Endodermal cell (in vitro differentiated cells): ENCODE results near the gene ZBTB45. TPM values are rescaled to one million over a fixed set of nuclear protein-coding genes. Genes with fewer than 3 reads are reported as not detected.
A peak's percentile ranks its signal among the peaks of the same experiment; 100 is the strongest.

ENCODE experiments used
- DNase-seq: peaks from one replicate; pipeline ENCODE4 v3.0.0-alpha.2; 2017
- H3K27ac ChIP-seq: 2 replicates; pipeline ENCODE4 v1.5.1; 2013; ENCODE audit warnings: mild to moderate bottlenecking, low read depth, low read length, moderate library complexity
- H3K27me3 ChIP-seq: 2 replicates; pipeline ENCODE4 v1.6.1; 2013; ENCODE audit warnings: mild to moderate bottlenecking, low read length, moderate library complexity; ENCODE audit not compliant: insufficient read depth, control insufficient read depth, poor library complexity, severe bottlenecking
- H3K36me3 ChIP-seq: 2 replicates; pipeline ENCODE4 v1.7.0; 2013; ENCODE audit warnings: mild to moderate bottlenecking, low read length, moderate library complexity; ENCODE audit not compliant: control insufficient read depth, insufficient read depth
- H3K4me1 ChIP-seq: one replicate; pipeline ENCODE4 v1.7.0; 2013; ENCODE audit warnings: low read length; ENCODE audit not compliant: control insufficient read depth, insufficient read depth
- H3K4me3 ChIP-seq: 2 replicates; pipeline ENCODE4 v1.5.1; 2013; ENCODE audit warnings: mild to moderate bottlenecking, low read length, moderate library complexity
- H3K9ac ChIP-seq: 2 replicates; pipeline ENCODE4 v1.6.1; 2013; ENCODE audit warnings: mild to moderate bottlenecking, low read length, moderate library complexity; ENCODE audit not compliant: poor library complexity, severe bottlenecking; ENCODE audit errors: extremely low read depth
- H3K9me3 ChIP-seq: 2 replicates; pipeline ENCODE4 v1.6.1; 2013; ENCODE audit warnings: mild to moderate bottlenecking, low read length, moderate library complexity; ENCODE audit not compliant: control insufficient read depth
- H3K27ac Mint-ChIP-seq: 2 replicates; pipeline ENCODE4 v1.8.0; 2020; ENCODE audit warnings: mixed read lengths
- H3K27me3 Mint-ChIP-seq: 2 replicates; pipeline ENCODE4 v1.8.0; 2021; ENCODE audit warnings: mild to moderate bottlenecking, mixed read lengths; ENCODE audit not compliant: insufficient read depth
- H3K36me3 Mint-ChIP-seq: 2 replicates; pipeline ENCODE4 v1.8.0; 2020; ENCODE audit warnings: low read depth, mixed read lengths
- H3K4me1 Mint-ChIP-seq: 2 replicates; pipeline ENCODE4 v1.8.0; 2020; ENCODE audit warnings: mixed read lengths
- H3K4me3 Mint-ChIP-seq: 2 replicates; pipeline ENCODE4 v1.8.0; 2020; ENCODE audit warnings: mild to moderate bottlenecking, moderate library complexity, mixed read lengths
- H3K9me3 Mint-ChIP-seq: 2 replicates; pipeline ENCODE4 v1.8.0; 2020; ENCODE audit warnings: mild to moderate bottlenecking, mixed read lengths
- CTCF ChIP-seq: fragments of 200-600 bp; sonication (generic); conservative IDR thresholded peaks from 2 replicates; pipeline ENCODE4 v1.5.0; 2021; ENCODE audit warnings: antibody characterized with exemption, mild to moderate bottlenecking
- WGBS, 2 experiments: methylation state at CpG; one replicate each; pipeline versions ENCODE4 v1.1.5 to v1.1.7; 2013; ENCODE audit warnings: missing lambda C conversion rate in 2 of 2, mixed read lengths in 1 of 2; ENCODE audit not compliant: insufficient coverage in 1 of 2, insufficient read length in 1 of 2; 5-methylcytosine and 5-hydroxymethylcytosine counted together
- microRNA-seq: library from miRNA; unstranded; fragments of <30 nt; microRNA quantifications from one replicate; pipeline ENCODE4 v1.2.0, GENCODE V29; 2020; ENCODE audit warnings: borderline microRNAs expressed
- total RNA-seq, 2 donors: library from RNA; stranded (reverse); fragmentation: NEBNext Ultra II Directional in 1 of 2; extraction: Animal tissue kit (Norgen Biotek cat#: 25700) in 1 of 2; gene quantifications; 2 replicates in 1 of 2; 3 replicates in 1 of 2; pipeline ENCODE4 v1.2.1, GENCODE V29; 2021

The ZBTB45 gene
- total RNA-seq, 2 donors from 2014 or later: 19.0 to 19.4 TPM

DNA sequence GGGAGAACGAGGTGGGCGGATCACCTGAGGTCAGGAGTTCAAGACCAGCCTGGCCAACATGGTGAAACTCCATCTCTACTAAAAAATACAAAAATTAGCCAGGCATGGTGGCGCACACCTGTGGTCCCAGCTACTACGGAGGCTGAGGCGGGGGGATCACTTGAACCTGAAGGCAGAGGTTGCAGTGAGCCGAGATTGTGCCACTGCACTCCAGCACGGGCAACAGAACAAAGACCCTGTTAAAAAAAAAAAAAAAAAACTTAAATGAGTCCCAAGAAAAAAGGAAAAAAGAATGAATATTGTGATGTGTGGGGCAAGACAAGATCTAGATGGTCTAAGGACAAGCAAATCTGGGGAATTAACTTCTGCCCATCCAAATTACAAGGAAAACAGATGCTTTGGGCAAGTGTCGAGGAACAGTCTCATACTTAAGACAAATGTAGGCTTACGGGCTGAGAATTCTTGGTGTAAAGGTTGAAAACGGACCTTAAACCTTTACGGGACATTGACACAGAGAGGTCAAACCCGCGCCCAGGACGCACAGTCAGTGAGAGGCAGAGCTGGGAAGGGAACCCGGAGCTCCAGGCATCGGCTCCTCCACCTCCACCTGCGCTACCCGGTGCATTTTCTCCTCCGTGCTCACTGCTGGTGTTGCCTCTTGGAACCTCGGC, 53.4 kb downstream of the ZBTB45 start:
- peaks cover 8% of the 10 kb centered on the region for H3K36me3 Mint-ChIP-seq
- Histone ChIP-seq H3K27ac (no peak overlapping the region), H3K9ac (peak overlapping the region; percentile 51), H3K27me3 (peaks cover 9% of the 10 kb centered on the region), H3K9me3 (no peaks in the 10 kb centered on the region), H3K4me1 (no peaks in the 10 kb centered on the region), H3K4me3 (peak overlapping the region; percentile 77), H3K36me3 (peaks cover 4% of the 10 kb centered on the region)
- H3K4me3 Mint-ChIP-seq: peak overlapping the region; percentile 67
- peaks cover 11% of the 10 kb centered on the region for H3K4me1 Mint-ChIP-seq
- peaks cover 26% of the 10 kb centered on the region for H3K27me3 Mint-ChIP-seq
- WGBS, 2 experiments: 45 to 46% methylated on average over 10 to 20 of the region's 20 CpGs
- H3K27ac Mint-ChIP-seq: peak overlapping the region; percentile 13
- no peak for TF ChIP-seq CTCF
- H3K9me3 Mint-ChIP-seq: no peaks in the 10 kb centered on the region
- no peak for DNase-seq

Small RNA genes lying within 50 kb of the gene (microRNA-seq; reads per million reads assigned to microRNA genes)
- gene MIR6807: not detected

Other genes starting within 250 kb of the ZBTB45 start
- 10 to 100 TPM; 14.4 to 16.1 TPM for gene ZNF8, start 240.9 kb downstream of the ZBTB45 start, total RNA-seq
- 10 to 100 TPM; 27.5 to 28.0 TPM for gene ERVK3-1, start 214.4 kb downstream of the ZBTB45 start, total RNA-seq
- gene ZSCAN22, start 192.8 kb downstream of the ZBTB45 start, total RNA-seq: 1 to 10 TPM; 3.8 TPM
- gene A1BG, start 166.3 kb downstream of the ZBTB45 start, total RNA-seq: 10 to 100 TPM; 12.6 to 16.4 TPM
- gene ZNF497, start 157.1 kb downstream of the ZBTB45 start, total RNA-seq: 1 to 10 TPM; 5.2 to 5.9 TPM
- 1 to 10 TPM; 3.1 to 3.8 TPM for gene ZNF837, start 138.8 kb downstream of the ZBTB45 start, total RNA-seq
- 1,000 to 10,000 TPM in 1 of 2 donors, 100 to 1,000 TPM in 1; 896 to 1,039 TPM for gene RPS5, start 132.5 kb downstream of the ZBTB45 start, total RNA-seq
- under 1 TPM; 0.82 to 0.92 TPM for gene RNF225, start 124.2 kb downstream of the ZBTB45 start, total RNA-seq
- gene ZNF584, start 111.2 kb downstream of the ZBTB45 start, total RNA-seq: 10 to 100 TPM; 10.3 to 14.8 TPM
- 1 to 10 TPM in 1 of 2 donors, under 1 TPM in 1; 0.71 to 1.2 TPM for gene ZNF132, start 79.7 kb downstream of the ZBTB45 start, total RNA-seq
- gene ZNF324B, start 68.2 kb downstream of the ZBTB45 start, total RNA-seq: 1 to 10 TPM; 5.4 to 6.0 TPM
- gene ZNF324, start 52.7 kb downstream of the ZBTB45 start, total RNA-seq: 1 to 10 TPM; 7.0 to 8.7 TPM
- gene ZNF446, start 43.5 kb downstream of the ZBTB45 start, total RNA-seq: 10 to 100 TPM; 10.4 to 10.7 TPM
- 10 to 100 TPM; 13.6 to 15.3 TPM for gene SLC27A5, start 7.8 kb downstream of the ZBTB45 start, total RNA-seq
- gene TRIM28, start 24.3 kb upstream of the ZBTB45 start, total RNA-seq: 100 to 1,000 TPM; 809 to 859 TPM
- 100 to 1,000 TPM in 1 of 2 donors, 10 to 100 TPM in 1; 97.7 to 147 TPM for gene CHMP2A, start 35.3 kb upstream of the ZBTB45 start, total RNA-seq
- gene UBE2M, start 38.8 kb upstream of the ZBTB45 start, total RNA-seq: 100 to 1,000 TPM in 1 of 2 donors, 10 to 100 TPM in 1; 90.8 to 116 TPM
- gene MZF1, start 53.5 kb upstream of the ZBTB45 start, total RNA-seq: 10 to 100 TPM; 24.3 to 33.1 TPM